NCI-H1694 treated with DMSO at 0.1 percent for 48 hours (cell line): ENCODE data around the gene JPH2.

Experiments used
- DNase-seq: peaks from one replicate; lab custom pipeline; 2025; lab: John Stamatoyannopoulos, UW

The JPH2 gene

DNA sequence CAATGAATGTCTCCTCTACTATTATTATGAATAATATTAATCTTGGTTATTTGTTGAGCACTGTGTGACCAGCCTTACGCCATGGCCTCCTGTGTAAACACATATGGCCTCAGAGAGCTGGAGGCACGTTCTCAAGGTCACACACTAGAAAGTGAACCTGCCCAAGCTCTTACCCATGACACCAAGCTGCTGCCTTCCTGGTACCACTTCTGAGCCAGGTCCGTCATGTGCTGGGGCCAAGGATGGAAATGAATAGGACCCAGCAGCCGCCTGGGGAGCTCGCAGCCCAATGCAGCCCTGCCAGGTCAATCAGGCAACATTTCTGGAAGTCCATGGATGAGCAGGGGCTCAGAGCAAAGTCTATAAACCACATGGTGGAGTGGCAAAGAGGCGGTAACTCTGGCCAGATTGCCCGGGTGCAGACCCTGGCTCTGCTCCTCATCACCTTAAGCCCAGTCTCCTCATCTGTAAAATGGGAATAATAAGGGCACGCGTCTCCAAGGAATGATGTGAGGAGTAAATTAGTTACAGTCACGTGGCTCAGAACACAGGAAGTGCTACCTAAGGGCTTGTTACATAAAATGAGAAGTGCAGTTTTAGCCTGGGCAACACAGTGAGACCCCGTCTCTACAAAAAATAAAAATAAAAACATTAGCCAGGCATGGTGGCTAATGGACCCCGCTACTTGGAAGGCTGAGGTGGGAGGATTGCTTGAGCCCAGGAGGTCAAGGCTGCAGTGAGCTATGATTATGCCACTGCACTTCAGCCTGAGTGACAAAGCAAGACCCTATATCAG is 61.5 kb downstream of the JPH2 start:
- DNase-seq, result no peak

DNA sequence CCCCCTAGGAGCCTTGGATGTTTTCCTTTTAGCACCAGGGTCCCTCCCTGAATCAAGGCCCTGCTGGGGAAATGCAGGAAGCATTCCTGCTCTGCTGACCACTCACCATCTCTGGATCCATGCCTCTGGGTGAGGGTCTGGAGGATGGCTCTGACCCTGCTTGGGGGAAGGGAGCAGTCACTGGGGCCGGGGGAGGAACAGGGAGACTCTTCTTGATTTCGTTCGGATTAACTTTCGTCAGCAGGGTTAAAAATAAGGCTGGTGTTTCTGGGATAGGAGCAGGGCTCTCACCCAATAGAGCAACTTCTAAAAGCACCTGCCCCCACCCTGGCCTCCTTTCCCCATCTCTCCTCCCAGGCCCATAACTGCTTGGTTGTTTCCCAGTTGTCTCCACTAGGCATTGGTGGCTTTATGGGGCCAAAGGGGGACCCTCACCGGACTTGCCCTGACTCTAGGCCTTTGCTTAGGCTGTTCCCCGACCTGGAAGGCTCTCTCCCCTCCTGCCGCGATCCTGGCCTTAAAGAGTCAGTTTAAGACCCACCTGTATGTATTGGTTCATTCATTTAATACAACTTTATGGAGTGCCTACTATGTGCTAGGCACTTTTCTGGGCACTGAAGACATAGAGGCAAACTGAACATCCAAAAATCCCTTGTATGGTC is 63.0 kb downstream of the JPH2 start:
- no peak for DNase-seq

DNA sequence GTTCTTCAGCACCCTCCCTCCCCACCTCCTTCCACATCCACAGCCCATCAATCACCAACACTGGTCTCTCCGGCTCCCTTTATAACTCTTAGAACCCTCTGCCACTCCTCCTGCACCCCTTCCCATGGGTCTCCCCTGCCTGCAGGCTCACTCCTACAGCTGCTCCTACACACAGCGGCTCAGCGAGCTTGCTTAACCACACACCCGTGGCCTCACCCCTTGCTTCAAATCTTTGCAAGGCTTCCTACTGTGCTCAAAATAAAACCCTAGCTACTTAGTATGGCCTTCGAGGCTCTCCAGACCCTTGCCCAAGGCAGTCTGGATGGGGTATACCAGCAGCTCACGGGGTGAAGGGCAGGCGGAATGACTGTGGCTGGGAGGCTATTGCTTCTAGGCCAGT is 63.7 kb downstream of the JPH2 start:
- DNase-seq, result no peak

DNA sequence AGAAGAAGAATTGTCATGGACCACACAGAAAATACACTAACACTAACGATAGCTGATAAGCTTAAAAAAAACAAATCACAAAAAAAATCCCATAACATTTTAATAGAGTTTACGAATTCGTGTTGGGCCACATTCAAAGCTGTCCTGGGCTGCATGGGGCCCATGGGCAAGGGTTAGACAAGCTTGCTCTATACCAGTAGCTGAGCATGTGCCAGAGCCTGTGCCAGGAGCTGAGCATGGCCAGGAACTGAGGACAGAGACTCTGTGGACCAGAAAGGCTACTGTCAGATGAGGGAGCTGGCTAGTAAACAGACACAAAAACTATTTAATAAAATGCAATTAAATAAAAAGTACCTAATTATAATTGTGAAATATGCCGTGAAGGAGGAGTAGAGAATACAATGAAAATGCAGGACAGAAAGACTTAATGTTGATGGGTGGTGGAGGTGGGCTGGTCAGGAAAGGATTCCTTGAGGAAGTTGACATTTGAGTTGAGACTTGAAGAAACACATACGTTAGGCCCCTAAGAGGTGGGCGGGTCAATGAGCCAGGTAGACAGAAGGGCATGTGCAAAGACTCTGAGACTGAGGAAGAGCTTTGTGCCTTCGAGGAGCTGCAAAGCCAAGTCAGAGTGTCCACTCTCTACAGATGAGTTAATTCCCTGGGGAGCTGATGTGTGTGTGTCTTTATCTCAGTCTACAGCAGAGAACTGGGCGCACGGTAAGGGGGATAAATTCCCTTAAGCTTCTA is 66.1 kb downstream of the JPH2 start:
- no peak for DNase-seq

DNA sequence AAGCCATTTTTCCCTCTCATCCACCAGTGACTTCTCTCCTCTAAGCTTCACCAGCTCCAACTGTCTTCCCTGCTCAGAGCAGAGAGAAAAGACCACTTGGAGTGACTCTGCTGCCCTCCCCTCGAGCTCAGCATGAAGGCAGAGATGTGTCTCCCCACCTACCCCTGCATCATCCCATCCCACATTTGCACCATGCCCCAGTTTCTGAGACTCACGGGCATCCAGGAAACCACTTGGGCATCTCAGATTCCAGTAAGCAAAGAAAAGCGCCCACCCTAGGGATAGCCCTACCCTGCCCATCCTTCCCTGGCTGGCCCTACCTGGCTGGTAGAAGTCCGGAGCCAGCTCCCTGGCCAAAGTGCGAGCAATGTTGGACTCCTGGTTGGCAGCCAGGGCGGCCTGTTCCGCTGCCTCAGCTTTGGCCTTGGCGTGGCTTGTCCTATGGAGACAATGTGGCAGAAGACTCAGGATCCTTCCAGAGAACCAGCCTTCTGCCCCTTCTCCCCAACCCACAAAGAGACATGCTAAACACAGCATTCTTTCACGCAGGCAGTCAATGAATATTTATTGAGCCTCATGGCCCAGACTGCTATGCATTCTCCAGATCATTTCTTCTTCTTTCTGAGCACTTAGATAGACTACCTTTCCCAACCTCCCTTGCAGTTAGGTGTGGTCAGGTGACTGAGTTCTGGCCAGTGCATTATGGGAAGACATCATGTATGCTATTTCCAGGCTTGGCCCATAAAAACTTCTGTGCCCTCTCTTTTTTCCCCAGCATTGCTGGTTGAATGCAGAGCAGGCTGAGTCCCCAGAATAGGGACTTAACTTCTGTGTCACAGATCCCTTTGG is 68.6 kb downstream of the JPH2 start:
- DNase-seq, result no peak

DNA sequence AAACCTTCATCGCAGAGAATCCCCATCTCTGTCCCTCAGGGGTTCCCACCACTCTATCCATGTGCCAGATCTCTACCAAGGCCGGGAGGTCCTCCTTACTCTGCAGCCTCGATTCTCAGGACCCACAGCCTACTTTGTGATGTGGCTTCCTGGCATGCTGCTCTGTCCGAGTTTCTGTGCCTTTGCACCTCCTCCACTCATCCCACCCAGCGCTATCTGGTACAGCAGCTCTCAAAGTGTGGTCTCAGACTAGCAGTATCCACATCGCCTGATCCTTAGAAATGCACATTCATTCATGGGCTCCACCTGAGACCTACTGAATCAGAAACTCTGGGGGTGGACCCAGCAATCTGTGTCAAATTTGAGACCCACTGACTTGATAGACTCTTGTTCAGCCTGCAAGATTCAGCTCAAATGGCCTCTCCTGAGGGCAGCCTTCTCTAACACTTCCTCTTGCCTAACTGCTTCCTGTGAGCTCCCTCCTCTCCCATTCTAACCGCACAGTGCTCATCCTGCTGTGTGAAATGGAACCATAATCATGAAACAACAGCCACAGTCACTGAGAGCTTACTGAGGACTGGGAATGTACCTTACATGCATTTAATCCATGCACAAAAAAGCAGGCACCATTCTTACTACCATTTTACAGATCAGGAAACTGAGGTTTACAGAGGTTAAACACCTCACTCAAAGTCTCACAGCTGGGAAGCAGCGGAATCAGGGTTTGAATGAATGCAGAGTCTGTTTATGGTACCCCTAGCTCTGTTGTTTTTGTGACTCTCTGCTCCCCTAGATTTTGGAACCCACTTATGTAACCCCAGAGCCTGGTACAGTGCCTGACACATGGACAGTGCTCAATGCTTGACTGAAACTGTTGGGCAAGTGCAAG is 69.4 kb downstream of the JPH2 start:
- no peak for DNase-seq

DNA sequence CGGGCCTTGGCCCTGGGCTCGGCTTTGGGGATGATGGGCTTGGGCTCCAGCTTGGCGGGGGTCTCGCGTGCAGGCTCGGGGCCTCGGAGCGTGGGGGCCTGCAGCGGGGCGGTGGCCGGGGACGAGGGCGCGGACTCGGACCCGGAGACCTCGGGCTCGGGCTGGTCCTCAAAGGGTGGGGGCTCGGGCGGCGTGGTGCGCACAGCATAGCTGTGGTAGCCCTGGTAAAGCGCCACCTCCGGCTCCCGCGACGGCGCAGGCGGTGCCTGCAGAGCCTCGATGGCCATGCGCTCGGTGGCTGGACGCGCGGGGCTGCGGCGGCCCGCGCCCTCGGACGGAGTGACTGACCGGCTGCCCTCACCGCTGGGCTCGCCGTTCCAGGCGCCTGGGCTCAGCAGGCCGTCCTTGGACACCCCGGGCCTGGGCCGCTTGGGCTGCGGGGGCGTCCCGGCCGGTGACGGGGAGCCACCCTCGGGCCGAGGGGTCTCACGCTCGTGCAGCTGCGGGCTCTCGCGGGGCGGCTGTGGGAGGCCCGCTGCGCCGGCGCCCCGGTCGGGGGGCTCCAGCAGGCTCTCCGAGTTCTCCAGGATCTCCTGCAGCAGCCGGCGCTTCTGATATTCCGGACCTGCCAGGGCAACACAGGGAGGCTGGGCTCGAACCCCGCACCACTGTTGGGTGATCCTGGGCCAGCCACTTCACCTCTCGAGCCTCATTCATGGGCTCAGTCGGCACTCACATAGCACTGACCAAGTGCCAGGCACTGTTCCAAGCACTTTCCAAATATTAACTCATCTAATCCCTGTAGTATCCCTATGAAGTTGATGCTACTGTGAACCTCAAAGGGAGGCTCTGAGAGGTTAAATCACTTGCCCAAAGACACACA is 71.0 kb downstream of the JPH2 start:
- DNase-seq, result no peak

DNA sequence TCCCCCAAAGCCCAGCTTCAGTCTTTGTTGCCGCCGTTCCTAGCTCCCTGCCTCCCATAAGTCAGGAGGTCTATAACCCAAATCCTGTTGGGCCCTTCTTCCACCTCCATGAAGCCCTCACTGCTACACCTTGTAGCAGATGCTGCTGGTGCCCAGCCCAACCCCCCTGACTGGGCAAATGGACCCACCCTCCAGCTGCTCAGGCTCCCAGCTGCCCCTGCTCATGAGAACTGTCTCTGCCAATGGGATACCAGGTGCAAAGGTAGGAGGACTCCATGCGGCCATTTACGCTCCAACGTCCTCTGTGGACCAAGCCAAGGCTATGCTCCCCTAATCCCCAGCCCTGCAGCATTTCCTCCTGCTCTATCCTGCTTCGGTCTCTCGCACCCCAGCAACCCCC is 71.8 kb downstream of the JPH2 start:
- no peak for DNase-seq

DNA sequence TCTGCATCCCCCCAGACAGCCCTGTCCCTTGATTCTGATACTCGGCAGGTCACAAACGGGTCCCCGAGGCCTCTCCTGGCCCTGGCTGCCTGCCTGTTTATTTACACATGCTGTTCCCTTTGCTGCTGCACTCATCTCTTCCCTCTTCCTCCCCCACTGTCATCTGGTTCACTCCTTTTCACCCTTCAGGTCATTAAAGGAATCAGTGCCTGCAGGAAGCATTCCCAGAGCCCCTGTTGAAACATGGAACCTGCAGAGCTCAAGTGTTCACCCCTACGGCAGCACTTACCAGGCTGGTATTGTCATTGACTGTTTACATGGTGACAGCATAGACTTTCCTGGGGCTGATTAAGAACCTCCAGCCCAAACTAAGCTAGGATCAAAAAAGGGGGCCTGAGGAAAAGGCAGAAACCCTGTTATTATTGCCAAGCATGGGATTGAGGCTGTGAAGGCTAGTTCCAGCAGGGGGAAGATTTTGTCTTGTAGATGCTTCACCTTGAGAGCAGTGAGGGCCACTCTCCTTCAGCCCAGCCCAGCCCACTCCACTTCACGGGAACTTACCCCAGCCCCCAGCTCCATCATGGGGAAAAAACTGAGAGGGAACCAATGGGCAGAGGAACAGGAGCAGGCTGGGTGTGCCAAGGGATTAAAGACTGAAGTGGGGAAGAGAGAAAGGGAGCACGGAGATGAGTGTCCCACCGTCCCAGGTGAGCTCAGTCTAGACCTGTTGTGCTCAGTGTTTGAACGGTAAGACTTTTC is 73.2 kb downstream of the JPH2 start:
- DNase-seq, result no peak

DNA sequence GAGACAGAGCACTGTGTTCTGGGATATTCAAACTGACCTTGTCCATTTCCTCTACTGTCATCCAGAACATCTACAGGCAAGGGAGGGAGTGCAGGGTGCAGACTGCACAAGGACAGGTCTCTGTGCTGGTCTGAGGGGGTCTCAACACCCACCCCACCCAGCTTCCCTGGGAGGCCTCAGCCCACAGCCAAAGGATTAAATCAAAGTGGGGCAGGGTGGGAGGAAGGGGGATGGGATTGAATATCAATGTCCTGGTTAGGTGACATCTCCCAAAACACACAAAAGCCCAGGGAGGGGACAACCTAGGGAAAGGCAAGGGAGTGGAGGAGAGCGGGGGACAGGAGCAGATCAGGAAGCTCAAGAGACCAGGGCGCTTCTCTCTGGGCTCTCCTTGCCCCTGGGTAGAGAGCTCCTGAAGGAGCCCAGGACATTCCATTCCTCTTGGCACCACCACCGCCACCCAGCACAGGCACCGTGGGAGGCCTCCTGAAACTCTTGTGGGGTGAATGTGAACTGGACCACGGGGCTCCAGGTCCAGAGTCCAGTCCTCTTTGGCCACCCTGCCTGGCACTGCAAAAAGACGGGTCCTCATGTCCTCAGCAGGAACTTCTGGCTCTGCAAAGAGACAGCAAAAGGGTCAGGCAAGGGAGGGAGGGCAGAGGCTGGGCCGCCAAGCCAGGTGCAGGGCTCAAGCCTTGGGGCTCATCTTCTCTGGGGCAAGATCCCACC is 73.9 kb downstream of the JPH2 start:
- no peak for DNase-seq

DNA sequence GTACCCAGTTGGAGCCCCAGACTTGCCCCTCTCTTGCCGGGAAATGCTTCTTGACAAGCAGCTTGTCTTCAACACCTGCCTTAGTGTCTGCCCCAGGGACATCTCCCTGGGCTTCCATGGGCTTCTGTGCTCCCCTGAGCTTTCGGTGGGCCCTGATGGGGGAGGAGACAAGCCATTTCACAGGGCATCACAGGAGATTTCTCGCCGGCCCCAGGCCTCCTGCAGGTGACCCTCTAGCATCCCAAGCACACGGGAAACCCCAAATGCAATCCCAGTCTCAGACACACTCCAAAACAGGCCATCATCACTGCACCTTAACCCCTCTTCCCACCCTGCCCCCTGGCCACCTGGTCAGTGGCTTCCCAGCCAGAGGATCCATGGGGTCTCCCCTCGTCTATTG is 74.5 kb downstream of the JPH2 start:
- no peak for DNase-seq

DNA sequence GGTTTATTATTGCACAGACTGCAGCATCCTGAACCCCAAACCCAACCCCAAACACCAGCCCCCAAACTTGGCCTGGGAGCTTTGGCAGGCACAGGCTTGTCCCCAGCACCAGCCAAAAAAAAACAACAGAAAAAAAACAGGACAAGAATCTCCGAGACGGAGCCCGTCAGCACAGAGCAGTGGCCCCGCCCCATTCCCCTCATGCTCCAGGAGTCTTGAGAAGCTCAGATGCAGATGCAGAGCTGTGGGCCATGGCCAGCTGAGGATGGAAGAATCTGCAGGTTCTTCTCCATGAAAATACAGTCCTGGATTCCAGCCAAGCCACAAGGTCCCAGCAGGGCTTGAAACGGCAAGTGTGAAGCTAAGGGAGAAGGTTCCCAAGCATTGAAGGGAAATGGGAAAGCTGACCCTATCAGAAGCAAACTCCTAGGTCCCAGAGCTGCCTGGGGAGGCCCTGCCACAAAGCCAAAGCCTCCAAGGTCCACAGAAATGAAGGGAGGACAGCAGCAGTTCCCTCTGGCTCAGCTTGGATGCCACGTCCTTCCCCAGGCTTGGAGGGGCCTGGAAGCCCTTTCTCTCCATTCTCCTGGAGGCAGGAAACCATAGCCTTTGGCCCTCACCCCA is 75.2 kb downstream of the JPH2 start:
- no peak for DNase-seq

DNA sequence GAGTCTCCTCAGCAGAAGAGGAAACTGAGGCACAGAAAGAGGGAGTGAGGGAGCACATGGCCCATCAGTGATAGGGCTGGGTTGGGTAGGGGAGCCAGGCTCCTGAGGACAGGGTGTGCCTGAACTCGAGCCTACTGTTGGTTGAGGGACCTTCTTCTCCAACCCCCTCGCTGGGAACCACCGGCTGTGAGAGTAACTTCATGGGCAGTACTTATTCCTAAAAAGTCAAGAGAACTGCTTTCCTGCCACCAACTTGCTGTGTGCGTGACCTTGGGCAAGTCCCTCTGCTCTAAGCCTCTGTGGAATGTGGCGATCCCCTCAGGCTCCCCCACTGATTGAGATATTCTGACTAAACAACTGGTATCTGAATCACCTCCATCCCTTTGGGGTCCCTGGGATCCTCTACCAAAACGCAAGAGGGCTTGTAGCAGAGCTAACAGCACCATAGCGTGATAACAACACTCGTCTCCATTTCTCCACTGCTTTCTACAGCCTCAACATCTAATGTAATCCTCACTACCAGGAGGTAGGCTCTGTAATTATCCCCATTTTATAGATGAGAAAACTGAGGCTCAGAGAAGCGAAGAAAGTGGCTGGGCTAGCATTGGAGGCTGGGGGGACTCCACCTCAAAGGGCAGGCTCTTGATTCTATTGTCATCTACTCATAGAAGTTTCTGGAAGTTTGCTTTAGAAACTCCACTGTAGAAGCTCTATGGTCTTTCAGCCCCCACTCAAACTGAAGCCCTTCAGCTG is 76.0 kb downstream of the JPH2 start:
- DNase-seq, result no peak

DNA sequence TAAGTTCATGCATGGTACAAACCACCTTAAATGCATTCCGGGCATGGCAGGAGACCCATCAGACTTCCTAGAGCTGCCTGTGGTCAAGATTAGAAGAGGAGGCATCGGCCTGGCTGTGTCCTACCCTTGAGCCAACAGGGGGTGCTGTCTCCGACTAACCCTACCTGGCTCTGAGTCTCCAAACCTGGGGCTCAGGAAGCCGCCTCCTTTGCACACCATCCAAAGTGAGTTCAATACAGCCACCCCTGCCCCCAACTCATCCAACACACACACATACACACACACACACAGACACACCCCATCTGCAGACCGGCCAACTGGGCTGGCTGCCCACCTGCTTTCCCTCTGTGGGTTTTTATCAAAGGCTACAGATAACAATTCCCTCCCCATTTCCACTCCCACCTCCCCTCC is 77.0 kb downstream of the JPH2 start:
- DNase-seq, result no peak

DNA sequence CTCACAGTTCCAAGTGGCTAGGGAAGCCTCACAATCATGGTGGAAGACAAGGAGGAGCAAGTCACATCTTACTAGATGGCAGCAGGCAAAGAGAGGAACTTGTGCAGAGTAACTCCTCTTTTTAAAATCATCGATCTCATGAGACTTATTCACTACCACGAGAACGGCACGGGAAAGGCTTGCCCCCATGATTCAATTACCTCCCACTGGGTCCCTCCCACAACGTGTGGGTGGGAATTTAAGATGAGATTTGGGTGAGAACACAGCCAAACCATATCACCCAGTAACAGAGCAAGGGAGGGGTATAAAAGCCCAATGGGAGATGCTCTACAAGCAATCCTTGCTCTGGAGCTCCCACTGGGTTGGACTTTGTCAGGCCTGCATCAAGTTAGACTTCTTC is 80.4 kb downstream of the JPH2 start:
- DNase-seq, result no peak

DNA sequence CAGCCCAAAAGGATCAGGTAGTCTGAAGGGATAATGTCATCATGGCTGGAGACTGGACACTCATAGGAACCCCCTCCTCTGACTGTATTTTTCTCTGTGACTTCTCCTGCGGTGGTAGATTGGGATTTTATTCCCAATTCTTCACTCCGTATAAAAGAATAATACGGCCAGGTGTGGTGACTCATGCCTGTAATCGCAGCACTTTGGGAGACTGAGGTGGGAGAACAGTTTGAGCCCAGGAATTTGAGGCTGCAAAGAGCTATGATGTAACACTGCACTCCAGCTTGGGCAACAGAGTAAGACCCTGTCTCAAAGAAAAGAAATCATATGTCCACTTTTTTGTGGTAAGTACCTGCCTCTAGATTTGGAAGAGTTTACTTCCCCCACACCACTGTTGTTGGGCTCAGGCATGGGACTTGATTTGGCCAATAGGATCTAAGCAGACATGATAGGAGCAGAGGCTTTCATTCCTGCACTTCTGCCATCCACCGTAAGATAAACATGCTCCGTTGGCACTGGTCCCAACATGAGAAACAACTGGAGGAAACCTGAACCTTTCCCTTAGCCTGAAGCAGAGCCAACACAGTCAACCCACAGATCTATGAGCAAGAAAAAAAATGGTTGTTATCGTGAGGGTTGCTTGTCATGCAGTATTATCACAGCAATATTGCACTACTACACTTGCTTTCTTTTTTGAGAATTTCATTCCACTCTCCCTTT is 82.0 kb downstream of the JPH2 start:
- DNase-seq, result no peak

DNA sequence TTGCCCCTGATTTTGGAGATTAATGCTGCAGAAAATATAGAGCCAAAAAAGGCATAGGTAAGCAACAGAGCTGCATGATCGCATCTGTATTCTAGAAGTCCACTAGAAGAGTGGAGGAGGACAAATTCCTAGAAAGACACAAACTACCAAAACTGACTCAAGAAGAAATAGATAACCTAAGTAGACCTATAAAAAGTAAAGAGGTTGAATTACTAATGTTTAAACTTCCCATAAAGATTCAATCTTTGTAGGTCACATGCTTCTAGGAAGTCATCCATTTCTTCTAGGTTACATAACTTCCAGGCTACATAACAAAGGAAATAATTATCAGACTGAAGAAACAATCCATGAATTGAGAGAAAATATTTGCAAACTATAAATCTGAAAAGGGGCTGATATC is 84.4 kb downstream of the JPH2 start:
- DNase-seq, result no peak
